ENCODE measurements around the gene SHISAL2A. TPM values are rescaled to one million over a fixed set of nuclear protein-coding genes. Genes with fewer than 3 reads are reported as not detected.
A peak's percentile ranks its signal among the peaks of the same experiment; 100 is the strongest.

The SHISAL2A gene
- total RNA-seq, 1 experiment from 2014 or later, result 0.26 TPM

GRCh38 chr1:52670604-52671003 lies 37.6 kb downstream of the SHISAL2A start:
- TF ChIP-seq, protein P1, sequence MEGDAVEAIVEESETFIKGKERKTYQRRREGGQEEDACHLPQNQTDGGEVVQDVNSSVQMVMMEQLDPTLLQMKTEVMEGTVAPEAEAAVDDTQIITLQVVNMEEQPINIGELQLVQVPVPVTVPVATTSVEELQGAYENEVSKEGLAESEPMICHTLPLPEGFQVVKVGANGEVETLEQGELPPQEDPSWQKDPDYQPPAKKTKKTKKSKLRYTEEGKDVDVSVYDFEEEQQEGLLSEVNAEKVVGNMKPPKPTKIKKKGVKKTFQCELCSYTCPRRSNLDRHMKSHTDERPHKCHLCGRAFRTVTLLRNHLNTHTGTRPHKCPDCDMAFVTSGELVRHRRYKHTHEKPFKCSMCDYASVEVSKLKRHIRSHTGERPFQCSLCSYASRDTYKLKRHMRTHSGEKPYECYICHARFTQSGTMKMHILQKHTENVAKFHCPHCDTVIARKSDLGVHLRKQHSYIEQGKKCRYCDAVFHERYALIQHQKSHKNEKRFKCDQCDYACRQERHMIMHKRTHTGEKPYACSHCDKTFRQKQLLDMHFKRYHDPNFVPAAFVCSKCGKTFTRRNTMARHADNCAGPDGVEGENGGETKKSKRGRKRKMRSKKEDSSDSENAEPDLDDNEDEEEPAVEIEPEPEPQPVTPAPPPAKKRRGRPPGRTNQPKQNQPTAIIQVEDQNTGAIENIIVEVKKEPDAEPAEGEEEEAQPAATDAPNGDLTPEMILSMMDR (IDR thresholded peaks at IDR 0.05; ENCODE audit: unreplicated experiment), result no peak
- Mint-ChIP-seq H3K27ac (ENCODE audit: low read depth, unreplicated experiment) (peak overlapping the region; percentile 94), H3K9me3 (ENCODE audit: unreplicated experiment) (no peaks in the 10 kb centered on the region), H3K36me3 (ENCODE audit: insufficient read depth, unreplicated experiment) (peaks cover 4% of the 10 kb centered on the region), H3K27me3 (ENCODE audit: insufficient read depth, unreplicated experiment) (no peaks in the 10 kb centered on the region), H3K4me1 (ENCODE audit: insufficient read depth, unreplicated experiment) (peaks cover 39% of the 10 kb centered on the region), H3K4me3 (ENCODE audit: unreplicated experiment) (no peak overlapping the region)
- DNase-seq (ENCODE audit: unreplicated experiment), result no peak
- no TSS peak for BruUV-seq (replicated peaks)
- CTCF ChIA-PET, result interaction anchor here (4.4 kb wide), 1 partner anchor 16 kb away, joined by 30 read pairs; no protein-coding TSS in a partner anchor
- intact Hi-C loops (cut with micrococcal nuclease), result no loop called here
- POLR2A ChIA-PET, result interaction anchor here (1.2 to 13.1 kb wide), 5 partner anchors 10 to 150 kb away, joined by 4 to 284 read pairs (median 9); partner anchors contain the start of gene TUT4

GRCh38 chr1:52672946-52673345 lies 40.0 kb downstream of the SHISAL2A start:
- H3K4me3 Mint-ChIP-seq (ENCODE audit: unreplicated experiment), result no peak overlapping the region
- intact Hi-C loops (cut with micrococcal nuclease), result no loop called here

DNA sequence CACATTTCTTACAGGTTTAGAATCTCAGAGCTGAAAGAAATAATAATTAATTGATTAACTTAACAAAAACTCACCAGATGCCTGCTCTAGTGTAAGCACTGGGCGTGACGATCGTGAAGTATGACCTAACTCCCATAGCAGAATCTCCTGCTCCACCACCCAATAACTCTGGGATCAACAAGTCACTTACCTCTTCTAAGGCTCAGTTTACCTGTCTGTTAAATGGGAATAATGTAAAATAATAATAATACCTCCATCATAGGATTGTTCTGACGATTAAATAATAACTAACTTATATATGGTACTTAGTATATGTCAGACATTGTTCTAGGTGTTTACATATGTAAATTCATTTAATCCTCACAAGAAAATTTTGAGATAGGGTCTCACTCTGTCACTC lies 40.5 kb downstream of the SHISAL2A start:
- peaks cover 20% of the 10 kb centered on the region for H3K4me1 Mint-ChIP-seq (ENCODE audit: insufficient read depth, unreplicated experiment)
- BruUV-seq (replicated peaks), result no TSS peak

More at GRCh38 chr1:52672946-52673345, 40.0 kb downstream of the SHISAL2A start:
- Mint-ChIP-seq H3K27ac (ENCODE audit: low read depth, unreplicated experiment) (peak overlapping the region; percentile 88), H3K4me1 (ENCODE audit: insufficient read depth, unreplicated experiment) (peaks cover 26% of the 10 kb centered on the region), H3K36me3 (ENCODE audit: insufficient read depth, unreplicated experiment) (peaks cover 4% of the 10 kb centered on the region), H3K9me3 (ENCODE audit: unreplicated experiment) (no peaks in the 10 kb centered on the region), H3K27me3 (ENCODE audit: insufficient read depth, unreplicated experiment) (no peaks in the 10 kb centered on the region)
- BruUV-seq (replicated peaks), result no TSS peak
- ChIA-PET POLR2A (interaction anchor here (1.0 to 2.0 kb wide), 7 partner anchors 10 to 268 kb away, joined by 3 to 12 read pairs (median 5); partner anchors contain the start of genes ORC1, PRPF38A and TUT4), CTCF (interaction anchor here (0.7 to 0.8 kb wide), 2 partner anchors 73 to 106 kb away, joined by 3 to 5 read pairs; no protein-coding TSS in a partner anchor)
- DNase-seq (ENCODE audit: unreplicated experiment), result no peak
- TF ChIP-seq, protein P1 (IDR thresholded peaks at IDR 0.05; ENCODE audit: unreplicated experiment), result no peak

More for the DNA sequence above, 40.5 kb downstream of the SHISAL2A start:
- ChIA-PET POLR2A (interaction anchor here (1.0 to 2.0 kb wide), 7 partner anchors 8 to 269 kb away, joined by 4 to 12 read pairs (median 5); partner anchors contain the start of genes ORC1, PRPF38A and TUT4), CTCF (interaction anchor here (0.5 to 0.8 kb wide), 2 partner anchors 80 to 106 kb away, joined by 3 to 5 read pairs; no protein-coding TSS in a partner anchor)
- TF ChIP-seq, protein P1 (IDR thresholded peaks at IDR 0.05; ENCODE audit: unreplicated experiment), result no peak
- no peaks in the 10 kb centered on the region for H3K9me3 Mint-ChIP-seq (ENCODE audit: unreplicated experiment)
- intact Hi-C loops (cut with micrococcal nuclease), result no loop called here
- peaks cover 4% of the 10 kb centered on the region for H3K36me3 Mint-ChIP-seq (ENCODE audit: insufficient read depth, unreplicated experiment)
- H3K27ac Mint-ChIP-seq (ENCODE audit: low read depth, unreplicated experiment), result peak overlapping the region; percentile 88
- no peaks in the 10 kb centered on the region for H3K27me3 Mint-ChIP-seq (ENCODE audit: insufficient read depth, unreplicated experiment)
- DNase-seq (ENCODE audit: unreplicated experiment), result no peak
- H3K4me3 Mint-ChIP-seq (ENCODE audit: unreplicated experiment), result no peak overlapping the region
